GM18508 (cell line): ENCODE measurements around the gene CASP7.

ENCODE experiments used
- ATAC-seq: cut with Tn5 transposase; IDR thresholded peaks from one replicate; pipeline ENCODE4 v1.9.1; 2021; ENCODE audit warnings: moderate number of reproducible peaks; ENCODE audit not compliant: insufficient read depth, unreplicated experiment

The CASP7 gene

DNA sequence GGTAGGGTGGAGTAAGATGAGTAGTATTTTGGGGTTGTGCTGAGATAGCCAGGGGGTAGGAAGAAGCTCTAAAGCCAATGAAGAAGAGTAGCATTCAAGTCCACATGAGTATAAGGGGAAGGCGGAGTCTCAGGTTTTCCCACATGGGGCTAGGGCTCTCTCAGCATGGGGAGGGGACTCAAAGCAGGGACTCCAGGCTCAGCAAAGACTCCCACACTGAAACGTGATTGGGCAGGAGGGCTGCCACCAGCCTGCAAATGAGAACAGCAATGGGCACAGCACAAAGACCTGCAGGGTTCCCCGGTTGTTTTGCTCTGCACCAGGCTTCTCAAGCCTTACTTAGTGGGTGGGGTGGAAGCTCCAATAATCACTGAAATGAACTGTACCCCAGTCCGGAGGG is 14.4 kb upstream of the CASP7 start:
- ATAC-seq: no peak

GRCh38 chr10:113665806-113666354 is 13.8 kb upstream of the CASP7 start:
- ATAC-seq: no peak

DNA sequence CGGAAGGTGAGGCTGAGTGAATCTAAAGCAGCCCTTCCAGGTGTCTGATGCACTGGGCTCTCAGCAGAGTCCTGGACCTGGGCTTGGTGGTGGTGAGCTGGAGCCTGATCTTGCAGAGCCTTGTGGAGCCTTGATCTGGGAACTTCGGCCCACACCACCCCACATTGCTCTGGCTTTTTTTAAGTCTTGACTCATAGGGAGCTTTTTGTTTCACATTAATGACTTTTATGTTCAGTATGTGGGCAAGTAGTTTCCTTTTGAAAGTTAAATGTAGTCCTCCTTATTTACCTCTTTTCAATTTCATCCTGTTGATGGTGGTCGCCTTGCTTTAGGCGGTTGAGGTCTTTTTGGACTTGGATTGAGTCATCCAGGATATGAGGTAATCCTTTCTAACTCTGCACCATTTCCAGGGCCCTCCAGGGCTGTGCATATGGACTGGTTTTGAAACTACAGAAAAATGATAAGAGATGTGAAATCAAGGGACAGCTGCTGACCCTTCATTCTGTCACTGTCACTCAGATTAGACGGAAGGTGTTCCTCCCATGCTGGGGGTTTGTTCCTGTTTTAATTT is 12.9 kb upstream of the CASP7 start:
- peak; percentile 68 for ATAC-seq

- ATAC-seq: peak; percentile 22
Measured at GRCh38 chr10:113680190-113681111, 739 bp downstream of the CASP7 start.

GRCh38 chr10:113681533-113682470 is 2.1 kb downstream of the CASP7 start:
- ATAC-seq: peak; percentile 65

DNA sequence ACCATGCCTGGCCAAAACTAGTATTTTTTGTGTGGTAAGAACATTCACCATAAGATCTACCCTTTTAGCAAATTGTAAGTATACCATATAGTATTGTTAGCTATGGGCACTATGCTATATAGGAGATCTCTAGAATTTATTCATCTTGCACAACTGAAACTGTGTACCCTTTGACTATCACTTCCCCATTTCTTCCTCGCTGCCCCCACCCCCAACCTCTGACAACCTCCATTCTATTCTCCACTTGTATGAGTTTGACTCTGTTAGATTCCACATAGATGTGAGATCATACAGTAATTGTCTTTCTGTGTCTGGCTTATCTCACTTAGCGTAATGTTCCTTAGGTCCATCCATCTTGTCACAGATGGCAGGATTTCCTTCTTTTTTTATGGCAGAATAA is 3.6 kb downstream of the CASP7 start:
- no peak for ATAC-seq

DNA sequence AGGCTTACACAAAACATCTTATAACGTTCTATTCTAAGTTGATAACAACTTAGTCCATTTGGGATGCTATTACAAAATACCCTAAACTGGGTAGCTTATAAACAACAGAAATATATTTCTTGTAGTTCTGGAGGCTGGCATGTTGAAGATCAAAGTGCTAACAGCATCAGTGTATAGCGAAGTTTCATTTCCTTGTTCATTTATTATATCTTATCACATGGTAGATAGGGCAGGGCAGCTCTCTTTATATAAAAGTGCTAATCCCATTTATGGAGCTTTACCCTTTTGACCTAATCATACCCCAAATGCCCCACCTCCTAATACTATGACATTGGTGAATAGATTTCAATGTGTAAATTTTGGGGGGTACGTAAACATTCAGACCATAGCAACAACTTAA is 6.3 kb downstream of the CASP7 start:
- ATAC-seq: no peak

GRCh38 chr10:113687037-113687436 is 7.3 kb downstream of the CASP7 start:
- no peak for ATAC-seq

- ATAC-seq: no peak
Measured at GRCh38 chr10:113689057-113689456, 9.3 kb downstream of the CASP7 start.

DNA sequence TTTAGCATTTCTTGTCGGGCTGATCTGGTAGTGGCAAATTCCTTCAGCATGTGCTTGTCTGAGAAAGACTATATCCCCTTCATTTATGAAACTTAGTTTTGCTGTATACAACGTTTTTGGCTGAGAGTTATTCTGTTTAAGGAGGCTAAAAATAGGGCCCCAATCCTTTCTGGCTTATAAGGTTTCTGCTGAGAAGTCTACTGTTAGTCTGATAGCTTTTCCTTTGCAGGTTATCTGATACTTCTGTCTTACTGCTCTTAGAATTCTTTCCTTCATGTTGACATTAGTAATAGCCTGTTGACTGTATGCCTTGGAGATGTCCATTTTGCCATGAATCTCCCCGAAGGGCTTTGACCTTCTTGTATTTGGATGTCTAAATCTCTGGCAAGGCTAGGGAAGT is 9.9 kb downstream of the CASP7 start:
- no peak for ATAC-seq

GRCh38 chr10:113690749-113691148 is 11.0 kb downstream of the CASP7 start:
- ATAC-seq: no peak

DNA sequence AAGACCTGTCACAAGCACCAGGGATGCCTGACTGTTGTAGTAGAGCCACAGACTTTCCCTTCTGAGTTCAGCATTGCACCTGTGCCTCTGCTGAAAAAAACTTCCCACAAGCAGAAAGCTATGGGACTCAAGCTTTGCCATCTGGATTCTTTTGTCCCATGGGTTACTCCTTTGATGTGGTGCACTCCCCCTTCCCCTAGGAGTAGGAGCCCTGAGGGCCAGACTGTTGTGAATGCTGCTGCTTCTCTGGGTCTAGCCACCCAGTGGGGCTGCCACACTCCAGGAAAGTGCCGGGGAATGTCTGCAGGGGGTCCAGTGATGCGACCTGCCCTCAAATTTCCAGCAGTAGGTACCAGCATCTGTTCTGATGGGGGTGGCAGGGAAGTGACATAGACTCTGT is 11.7 kb downstream of the CASP7 start:
- ATAC-seq: no peak

DNA sequence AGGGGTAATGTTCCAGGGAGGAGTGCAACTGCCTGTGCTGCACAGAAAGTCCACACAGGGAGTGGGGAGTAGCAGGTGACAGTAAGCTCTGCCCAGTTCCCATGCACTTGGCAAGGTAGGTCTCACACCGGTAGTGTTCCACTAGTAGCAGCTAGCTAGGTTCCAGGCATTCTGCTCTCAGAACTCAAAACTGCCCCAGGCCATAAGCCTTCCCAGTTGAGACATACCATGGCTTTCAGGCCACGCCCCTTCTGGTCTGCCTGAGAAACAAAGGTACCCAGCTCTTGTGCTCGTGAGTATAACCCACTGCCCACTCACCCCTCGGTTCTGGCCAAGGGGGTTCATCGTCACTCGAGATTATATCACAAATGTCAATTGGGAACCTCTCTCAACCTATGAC is 12.6 kb downstream of the CASP7 start:
- ATAC-seq: no peak

- no peak for ATAC-seq
Measured at GRCh38 chr10:113693348-113693747, 13.6 kb downstream of the CASP7 start.

- ATAC-seq: no peak
Measured at GRCh38 chr10:113695691-113696090, 16.0 kb downstream of the CASP7 start.

GRCh38 chr10:113697595-113697994 is 17.9 kb downstream of the CASP7 start:
- ATAC-seq: no peak

DNA sequence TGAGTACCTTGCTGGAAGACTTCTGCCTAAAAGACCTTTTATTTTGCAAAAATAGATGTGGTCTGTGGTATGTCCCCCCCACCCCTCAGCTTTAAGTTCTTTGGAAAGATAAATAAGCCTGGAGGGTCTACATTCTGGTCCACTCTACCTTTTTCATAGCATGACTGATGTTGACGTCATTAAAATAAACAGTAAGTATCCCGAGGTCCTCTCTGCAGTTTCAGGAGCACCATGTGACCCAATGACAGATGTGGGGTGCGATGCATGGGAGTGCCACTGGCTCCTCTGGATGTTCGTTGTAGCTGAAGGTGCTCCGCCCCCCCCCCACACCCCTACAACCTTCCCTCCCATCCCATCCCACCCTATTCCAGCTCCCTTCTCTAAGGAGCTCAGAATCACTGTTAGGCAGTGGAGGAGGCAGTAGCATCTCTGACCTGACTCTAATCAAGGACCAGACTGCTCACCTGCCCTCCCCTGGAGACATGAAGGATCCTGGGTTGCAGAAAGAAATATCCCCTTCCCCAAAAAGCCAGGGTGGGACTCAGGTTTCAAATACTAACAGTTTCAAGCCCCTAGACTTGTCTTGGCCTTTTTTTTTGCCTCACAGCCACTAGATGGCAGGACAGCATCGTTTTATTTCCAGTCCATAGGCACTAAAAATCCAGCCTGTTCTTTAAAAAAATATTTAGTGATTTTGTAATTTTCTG is 25.1 kb downstream of the CASP7 start:
- ATAC-seq: no peak

GRCh38 chr10:113705344-113705652 is 25.6 kb downstream of the CASP7 start:
- no peak for ATAC-seq

DNA sequence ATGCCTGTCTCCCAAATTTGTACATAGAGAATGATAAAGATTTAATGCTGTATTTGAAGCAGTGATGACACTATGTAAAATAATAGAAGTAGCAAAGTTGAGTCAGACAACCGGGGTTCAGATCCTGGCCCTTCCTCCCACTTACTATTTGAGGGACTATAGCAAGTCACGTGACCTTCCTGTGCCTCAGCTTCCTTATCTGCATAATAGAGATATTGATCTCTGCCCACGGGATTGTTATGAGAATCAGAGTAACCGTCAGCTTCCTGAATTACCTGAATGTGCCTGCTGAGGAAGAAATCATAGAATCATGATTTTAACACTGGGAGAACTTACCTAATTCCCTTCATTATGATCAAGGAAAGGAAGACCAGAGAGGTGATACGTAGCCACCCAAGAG is 26.9 kb downstream of the CASP7 start:
- ATAC-seq: no peak

DNA sequence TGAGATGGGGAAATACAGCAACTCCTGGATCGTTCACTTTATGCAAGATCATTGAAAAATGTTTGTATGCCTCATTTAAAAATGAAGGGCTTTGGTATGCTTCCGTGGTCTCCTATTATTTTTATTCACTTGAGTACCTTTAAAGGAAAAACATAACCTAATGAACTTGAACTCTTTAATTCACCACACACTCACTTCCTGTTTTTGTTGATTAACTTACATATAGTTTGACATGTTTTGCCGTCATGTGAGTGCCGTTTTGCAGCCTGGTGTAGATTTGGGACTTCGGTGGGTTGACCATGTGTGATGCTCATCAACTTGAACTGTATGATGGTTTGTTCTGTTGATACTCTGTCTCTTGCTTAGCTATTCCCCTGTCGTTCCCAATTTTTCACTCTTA is 28.9 kb downstream of the CASP7 start:
- no peak for ATAC-seq
